Keratinocyte (primary cell): Measurements from ENCODE around the gene ADRM1. TPM values are rescaled to one million over a fixed set of nuclear protein-coding genes. Genes with fewer than 3 reads are reported as not detected.

ENCODE experiments used
- DNase-seq: peaks from one replicate; pipeline ENCODE4 v3.0.0-alpha.2; 2011; ENCODE audit warnings: low read depth, missing footprints, low spot score
- FAIRE-seq: peaks from 2 replicates; lab custom pipeline; 2011; peaks lifted over from hg19 to GRCh38; lab: Jason Lieb, UNC
- H2AFZ ChIP-seq: 2 replicates; pipeline ENCODE4 v1.6.0; 2012; ENCODE audit warnings: low read length, control low read depth, inconsistent platforms; ENCODE audit not compliant: control insufficient read depth
- H3K27ac ChIP-seq: 2 replicates; pipeline ENCODE4 v1.5.1; 2011; ENCODE audit warnings: low read length; ENCODE audit not compliant: control insufficient read depth, insufficient read depth
- H3K27me3 ChIP-seq: 3 replicates; pipeline ENCODE4 v1.6.0; 2011; ENCODE audit warnings: low read length; ENCODE audit not compliant: control insufficient read depth, insufficient read depth; ENCODE audit errors: extremely low read depth
- H3K36me3 ChIP-seq, 2 experiments: 2 replicates in 1 of 2; 3 replicates in 1 of 2; pipeline ENCODE4 v1.5.1; 2011; ENCODE audit warnings: low read length in 2 of 2, mild to moderate bottlenecking in 1 of 2; ENCODE audit not compliant: control insufficient read depth in 2 of 2, insufficient read depth in 2 of 2; ENCODE audit errors: extremely low read depth in 1 of 2
- H3K4me1 ChIP-seq: 3 replicates; pipeline ENCODE4 v1.5.1; 2011; ENCODE audit warnings: low read length; ENCODE audit not compliant: control insufficient read depth, insufficient read depth; ENCODE audit errors: extremely low read depth
- H3K4me2 ChIP-seq: 3 replicates; pipeline ENCODE4 v1.6.0; 2011; ENCODE audit warnings: low read depth, low read length; ENCODE audit not compliant: control insufficient read depth, insufficient read depth; ENCODE audit errors: extremely low read depth
- H3K4me3 ChIP-seq, 3 experiments: fragments of 200-600 bp in 1 of 3; sonication (generic) in 1 of 3; 2 replicates in 2 of 3; 3 replicates in 1 of 3; pipeline ENCODE4 v1.5.1; 2011 to 2016; ENCODE audit warnings: low read length in 3 of 3, mild to moderate bottlenecking in 3 of 3, control low read depth in 2 of 3, inconsistent platforms in 1 of 3, low read depth in 1 of 3, mixed read lengths in 1 of 3, mixed run types in 1 of 3, moderate library complexity in 1 of 3; ENCODE audit not compliant: control insufficient read depth in 2 of 3, insufficient read depth in 2 of 3; ENCODE audit errors: extremely low read depth in 1 of 3
- H3K79me2 ChIP-seq: 2 replicates; pipeline ENCODE4 v1.6.0; 2012; ENCODE audit warnings: low read length; ENCODE audit not compliant: control insufficient read depth, insufficient read depth
- H3K9ac ChIP-seq: 3 replicates; pipeline ENCODE4 v1.6.0; 2011; ENCODE audit warnings: low read length; ENCODE audit not compliant: control insufficient read depth, insufficient read depth; ENCODE audit errors: extremely low read depth
- H3K9me1 ChIP-seq: 3 replicates; pipeline ENCODE4 v1.6.0; 2011; ENCODE audit warnings: low read length; ENCODE audit not compliant: control insufficient read depth, insufficient read depth; ENCODE audit errors: extremely low read depth
- H3K9me3 ChIP-seq: 2 replicates; pipeline ENCODE4 v1.5.1; 2012; ENCODE audit warnings: low read depth, low read length; ENCODE audit not compliant: control insufficient read depth
- H4K20me1 ChIP-seq: 3 replicates; pipeline ENCODE4 v1.6.0; 2011; ENCODE audit warnings: low read length; ENCODE audit not compliant: control insufficient read depth, insufficient read depth; ENCODE audit errors: extremely low read depth
- EZH2 ChIP-seq: IDR thresholded peaks from one replicate; pipeline ENCODE4 v1.6.1; 2012; ENCODE audit warnings: inconsistent platforms, mild to moderate bottlenecking, low read length, moderate library complexity
- dilution Hi-C: fragments of 300-500 bp; cut with MboI; formaldehyde crosslinking; loops from one replicate; pipeline ENCODE4 v1.7.0; 2020; ENCODE audit warnings: low sequenced_read_pairs; ENCODE audit not compliant: extremely low pct_ligation_motif_present
- polyA plus RNA-seq, 5 experiments: library from polyadenylated mRNA; depleted of rRNA in 3 of 5; stranded (reverse) in 3 of 5; stranded (forward) in 1 of 5; unstranded in 1 of 5; fragments of >200 nt; gene quantifications; 1 replicate in 1 of 5; 2 replicates in 3 of 5; 3 replicates in 1 of 5; pipeline versions ENCODE4 v1.2.1 to v1.2.3, GENCODE V29; 2011 to 2012; ENCODE audit warnings: missing spikeins in 2 of 5, low read depth in 1 of 5, low replicate concordance in 1 of 5
- TF ChIP-seq, protein P1 (sequence below), 3 experiments: IDR thresholded peaks in 1 of 3; conservative IDR thresholded peaks in 1 of 3; optimal IDR thresholded peaks in 1 of 3; 2 replicates in 2 of 3; 3 replicates in 1 of 3; pipeline versions ENCODE3 to v1.5.1; 2011; ENCODE audit warnings: low read length in 3 of 3, mild to moderate bottlenecking in 3 of 3, moderate library complexity in 2 of 3, control low read depth in 1 of 3, inconsistent platforms in 1 of 3; ENCODE audit not compliant: insufficient read depth in 2 of 3; ENCODE audit errors: extremely low read depth in 1 of 3

ADRM1 gene
- polyA plus RNA-seq, 1 donor (not counting 4 experiments of a cell fraction or from before 2014, with no cell fraction given) = 91.4 TPM

DNA sequence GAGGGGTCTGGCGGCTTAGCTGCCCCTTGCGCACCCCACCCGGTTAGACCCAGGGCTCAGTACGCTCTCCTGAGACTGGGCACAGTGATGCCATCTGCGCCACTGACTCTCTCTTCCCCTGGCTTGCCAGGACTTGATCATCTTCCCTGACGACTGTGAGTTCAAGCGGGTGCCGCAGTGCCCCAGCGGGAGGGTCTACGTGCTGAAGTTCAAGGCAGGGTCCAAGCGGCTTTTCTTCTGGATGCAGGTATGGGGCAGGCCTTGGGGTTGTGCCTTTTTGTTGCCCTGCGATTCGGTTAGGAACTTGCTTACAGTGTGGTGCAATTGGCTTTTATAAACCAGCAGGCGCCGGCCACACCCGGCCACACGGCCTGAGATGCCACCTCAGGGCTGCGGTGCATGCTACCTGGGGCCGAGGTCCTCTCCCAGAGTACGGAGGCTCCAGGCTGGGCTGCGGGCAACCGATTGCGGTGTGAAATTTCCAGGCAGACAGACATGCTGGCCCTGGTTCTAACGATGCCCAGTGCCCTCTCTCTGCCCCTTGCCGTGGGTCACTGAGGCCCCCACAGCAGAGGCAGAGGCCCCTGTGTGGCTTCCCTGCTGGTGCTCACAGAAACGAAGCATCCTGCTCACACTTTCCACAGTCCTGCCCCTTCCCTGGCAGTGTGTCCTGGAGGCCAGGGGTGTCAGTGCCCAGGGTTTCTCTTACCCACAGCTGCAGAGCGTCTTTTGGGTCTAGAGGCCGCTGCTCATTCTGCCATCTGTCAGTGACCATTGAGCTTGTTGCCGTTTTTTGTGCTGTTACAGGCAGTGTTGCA, 1.7 kb downstream of the ADRM1 start:
- FAIRE-seq (no peak), DNase-seq (no peak)
- no peaks in the 10 kb centered on the region for H3K27me3 ChIP-seq
- peaks cover 54% of the 10 kb centered on the region for H4K20me1 ChIP-seq
- H3K9ac ChIP-seq = peak overlapping the region; percentile 84
- H3K4me2 ChIP-seq = peak overlapping the region; percentile 92
- no peaks in the 10 kb centered on the region for H3K9me3 ChIP-seq
- peaks cover 35% of the 10 kb centered on the region for H3K4me1 ChIP-seq
- no peak overlapping the region for H2AFZ ChIP-seq
- H3K79me2 ChIP-seq = peaks cover 49% of the 10 kb centered on the region
- dilution Hi-C loops = no loop called here
- H3K9me1 ChIP-seq = no peaks in the 10 kb centered on the region
- TF ChIP-seq, protein P1, sequence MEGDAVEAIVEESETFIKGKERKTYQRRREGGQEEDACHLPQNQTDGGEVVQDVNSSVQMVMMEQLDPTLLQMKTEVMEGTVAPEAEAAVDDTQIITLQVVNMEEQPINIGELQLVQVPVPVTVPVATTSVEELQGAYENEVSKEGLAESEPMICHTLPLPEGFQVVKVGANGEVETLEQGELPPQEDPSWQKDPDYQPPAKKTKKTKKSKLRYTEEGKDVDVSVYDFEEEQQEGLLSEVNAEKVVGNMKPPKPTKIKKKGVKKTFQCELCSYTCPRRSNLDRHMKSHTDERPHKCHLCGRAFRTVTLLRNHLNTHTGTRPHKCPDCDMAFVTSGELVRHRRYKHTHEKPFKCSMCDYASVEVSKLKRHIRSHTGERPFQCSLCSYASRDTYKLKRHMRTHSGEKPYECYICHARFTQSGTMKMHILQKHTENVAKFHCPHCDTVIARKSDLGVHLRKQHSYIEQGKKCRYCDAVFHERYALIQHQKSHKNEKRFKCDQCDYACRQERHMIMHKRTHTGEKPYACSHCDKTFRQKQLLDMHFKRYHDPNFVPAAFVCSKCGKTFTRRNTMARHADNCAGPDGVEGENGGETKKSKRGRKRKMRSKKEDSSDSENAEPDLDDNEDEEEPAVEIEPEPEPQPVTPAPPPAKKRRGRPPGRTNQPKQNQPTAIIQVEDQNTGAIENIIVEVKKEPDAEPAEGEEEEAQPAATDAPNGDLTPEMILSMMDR (optimal IDR thresholded peaks at IDR 0.05 in 1 of 3, IDR thresholded peaks at IDR 0.05 in 1 of 3, conservative IDR thresholded peaks at IDR 0.05 in 1 of 3; ENCODE audit: extremely low read depth in 1 of 3, insufficient read depth in 2 of 3, low read length in 3 of 3) = no peak
- H3K4me3 ChIP-seq = peak overlapping the region; percentile 59 to 84 (median 77)
- H3K36me3 ChIP-seq = peaks cover 26 to 43% of the 10 kb centered on the region in 2 experiments
- H3K27ac ChIP-seq = peak overlapping the region; percentile 60

DNA sequence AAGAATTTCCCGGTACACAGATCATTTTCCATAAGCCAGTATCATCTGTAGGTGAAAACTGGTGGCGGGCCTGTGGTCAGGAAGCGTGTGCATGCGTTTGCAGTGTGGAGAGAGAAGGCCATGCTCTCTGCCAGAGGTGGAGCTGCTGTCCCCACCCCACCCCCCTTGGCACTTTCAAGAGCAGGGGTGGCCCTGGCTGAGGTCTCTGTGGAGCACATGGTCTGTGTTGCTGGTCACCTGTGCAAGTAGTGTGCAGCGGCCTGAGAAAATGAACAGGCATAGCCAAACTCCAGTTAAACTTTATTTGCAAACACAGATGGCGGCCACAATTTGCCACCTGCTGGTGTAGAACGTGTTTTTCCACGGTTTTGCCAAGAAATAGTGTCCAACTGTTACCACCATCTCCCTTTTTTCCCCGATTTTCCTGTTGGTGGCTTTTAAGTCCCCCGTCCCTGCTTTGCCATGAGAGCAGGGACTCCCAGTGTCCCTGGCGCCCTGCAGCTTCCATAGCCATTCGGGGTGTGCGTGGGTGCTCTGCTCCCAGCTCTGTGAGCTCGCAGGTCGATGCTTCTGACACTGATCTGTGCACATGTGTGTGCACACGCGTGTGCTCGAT, 2.5 kb downstream of the ADRM1 start:
- H3K4me1 ChIP-seq = peaks cover 35% of the 10 kb centered on the region
- peaks cover 25 to 43% of the 10 kb centered on the region in 2 experiments for H3K36me3 ChIP-seq
- dilution Hi-C loops = no loop called here
- peak overlapping the region; percentile 92 for H3K4me2 ChIP-seq
- H4K20me1 ChIP-seq = peaks cover 54% of the 10 kb centered on the region
- no peak overlapping the region for H2AFZ ChIP-seq
- no peaks in the 10 kb centered on the region for H3K9me1 ChIP-seq
- H3K9me3 ChIP-seq = no peaks in the 10 kb centered on the region
- H3K9ac ChIP-seq = peak overlapping the region; percentile 84
- TF ChIP-seq, protein P1 (optimal IDR thresholded peaks at IDR 0.05 in 1 of 3, IDR thresholded peaks at IDR 0.05 in 1 of 3, conservative IDR thresholded peaks at IDR 0.05 in 1 of 3; ENCODE audit: extremely low read depth in 1 of 3, insufficient read depth in 2 of 3, low read length in 3 of 3) = peak in 1 of 3 experiments; percentile 15
- TF ChIP-seq EZH2 = no peak
- H3K27ac ChIP-seq = peak overlapping the region; percentile 13
- H3K79me2 ChIP-seq = peaks cover 49% of the 10 kb centered on the region
- no peak for DNase-seq
- no peak for FAIRE-seq
- H3K4me3 ChIP-seq = peak overlapping the region; percentile 59 to 84 (median 77)
- no peaks in the 10 kb centered on the region for H3K27me3 ChIP-seq
